HepG2 (cell line): ENCODE data around the gene HELZ2. TPM values are rescaled to one million over a fixed set of nuclear protein-coding genes. Genes with fewer than 3 reads are reported as not detected.
A peak's percentile ranks its signal among the peaks of the same experiment; 100 is the strongest.

Source experiments
- ATAC-seq: fragments of 200-7000 bp; cut with Tn5 transposase; 3 replicates; pipeline ENCODE4 v1.9.1; 2020; ENCODE audit warnings: mild to moderate bottlenecking, moderate library complexity
- BruUV-seq: library from RNA; stranded (reverse); fragments of 400-500 nt; replicated peaks from 2 replicates; lab custom pipeline; 2021; lab: Mats Ljungman, UMichigan
- CTCF ChIA-PET: fragments of 300-600 bp; formaldehyde crosslinking; extraction: SDS; loops from one replicate; lab custom pipeline; 2021; ENCODE audit warnings: low total read pairs, inconsistent platforms, low intra/inter-chr PET ratio; lab: Yijun Ruan, JAX
- POLR2A ChIA-PET: fragments of 350-600 bp; sonication (Branson Sonifier 250); formaldehyde crosslinking; loops from one replicate; lab custom pipeline; 2020; ENCODE audit warnings: antibody characterized with exemption, inconsistent platforms; lab: Yijun Ruan, JAX
- DNase-seq: peaks from one replicate; pipeline ENCODE4 v3.0.0-alpha.2; 2015; ENCODE audit warnings: low spot score
- FAIRE-seq: peaks from 3 replicates; lab custom pipeline; 2011; peaks lifted over from hg19 to GRCh38; lab: Jason Lieb, UNC
- H2AFZ ChIP-seq: one replicate; pipeline ENCODE4 v1.6.1; 2011; ENCODE audit warnings: low read length, inconsistent platforms
- H3K27ac ChIP-seq: fragments of 300-600 bp; 3 replicates; pipeline ENCODE4 v1.8.0; 2011; ENCODE audit warnings: mixed run types, mild to moderate bottlenecking, mixed read lengths, low read length, inconsistent platforms; ENCODE audit not compliant: insufficient read depth; ENCODE audit errors: extremely low read length
- H3K27me3 ChIP-seq, 2 experiments: fragments of 200-600 bp in 1 of 2; 2 replicates in 1 of 2; 3 replicates in 1 of 2; pipeline versions ENCODE4 v1.6.0 to v1.8.0; 2011; ENCODE audit warnings: low read length in 2 of 2, mild to moderate bottlenecking in 2 of 2, moderate library complexity in 2 of 2, inconsistent platforms in 1 of 2; ENCODE audit not compliant: insufficient read depth in 2 of 2, control insufficient read depth in 1 of 2
- H3K36me3 ChIP-seq, 2 experiments: fragments of 200-600 bp in 1 of 2; replicated peaks in 1 of 2; 2 replicates in 1 of 2; 3 replicates in 1 of 2; pipeline versions ENCODE4 v1.5.1 to v1.8.0; 2011; ENCODE audit warnings: low read length in 2 of 2, inconsistent platforms in 1 of 2; ENCODE audit not compliant: insufficient read depth in 2 of 2, control insufficient read depth in 1 of 2
- H3K4me1 ChIP-seq: 2 replicates; pipeline ENCODE4 v1.5.1; 2012; ENCODE audit warnings: low read length, inconsistent platforms; ENCODE audit not compliant: insufficient read depth
- H3K4me2 ChIP-seq: 2 replicates; pipeline ENCODE4 v1.6.0; 2011; ENCODE audit warnings: low read depth, low read length, inconsistent platforms
- H3K4me3 ChIP-seq, 3 experiments: fragments of 200-600 bp in 1 of 3; sonication (generic), shearing (Covaris generic) in 1 of 3; replicated peaks in 1 of 3; 2 replicates each; pipeline ENCODE4 v1.5.1; 2011 to 2016; ENCODE audit warnings: low read length in 3 of 3, inconsistent platforms in 2 of 3, low read depth in 2 of 3, mild to moderate bottlenecking in 2 of 3, control low read depth in 1 of 3, mixed read lengths in 1 of 3; ENCODE audit not compliant: insufficient read depth in 1 of 3
- H3K79me2 ChIP-seq: one replicate; pipeline ENCODE4 v1.6.1; 2011; ENCODE audit warnings: low read length, inconsistent platforms; ENCODE audit not compliant: insufficient read depth
- H3K9ac ChIP-seq: 2 replicates; pipeline ENCODE4 v1.6.0; 2011; ENCODE audit warnings: mild to moderate bottlenecking, low read depth, low read length, inconsistent platforms; ENCODE audit not compliant: insufficient read depth
- H3K9me3 ChIP-seq: 2 replicates; pipeline ENCODE4 v1.5.1; 2012; ENCODE audit warnings: mild to moderate bottlenecking, low read length
- H4K20me1 ChIP-seq: 2 replicates; pipeline ENCODE4 v1.6.0; 2011; ENCODE audit warnings: inconsistent platforms, mild to moderate bottlenecking, low read length, moderate library complexity; ENCODE audit not compliant: insufficient read depth
- GABPA ChIP-seq, 2 experiments: IDR thresholded peaks; 2 replicates each; pipeline ENCODE4 v1.6.1; 2011 to 2016; ENCODE audit warnings: low read depth in 2 of 2, low read length in 1 of 2, missing biosample characterization in 1 of 2, missing genetic modification characterization in 1 of 2
- GPBP1L1 ChIP-seq: sonication (generic); formaldehyde crosslinking; IDR thresholded peaks from 2 replicates; pipeline ENCODE4 v1.5.0; 2020; ENCODE audit warnings: mild to moderate bottlenecking, missing genetic modification reagents
- HNF4A ChIP-seq: sonication (generic); formaldehyde crosslinking; IDR thresholded peaks from 2 replicates; pipeline ENCODE4 v1.4.0; 2020; ENCODE audit warnings: missing genetic modification reagents
- KDM3A ChIP-seq: IDR thresholded peaks from 2 replicates; pipeline ENCODE4 v1.6.1; 2018; ENCODE audit warnings: low read depth, missing compliant biosample characterization
- NFRKB ChIP-seq: fragments of 450-650 bp; IDR thresholded peaks from 2 replicates; pipeline ENCODE4 v1.6.1; 2017
- SALL1 ChIP-seq: sonication (generic); formaldehyde crosslinking; IDR thresholded peaks from 2 replicates; pipeline ENCODE4 v1.8.0; 2022; ENCODE audit warnings: mild to moderate bottlenecking, missing genetic modification reagents
- SIN3B ChIP-seq: fragments of 150-350 bp; IDR thresholded peaks from 2 replicates; pipeline ENCODE4 v1.6.1; 2014; ENCODE audit warnings: low read length
- SPEN ChIP-seq: sonication (generic); formaldehyde crosslinking; IDR thresholded peaks from 2 replicates; pipeline ENCODE4 v1.5.1; 2020; ENCODE audit warnings: low read depth, mild to moderate bottlenecking, missing genetic modification reagents
- USF2 ChIP-seq, 2 experiments: sonication (generic) in 1 of 2; formaldehyde crosslinking in 1 of 2; IDR thresholded peaks; 2 replicates each; pipeline versions ENCODE4 v1.5.1 to v1.6.1; 2011 to 2020; ENCODE audit warnings: borderline replicate concordance in 1 of 2, low read depth in 1 of 2, low read length in 1 of 2, mild to moderate bottlenecking in 1 of 2, missing genetic modification reagents in 1 of 2, moderate library complexity in 1 of 2
- XRCC5 ChIP-seq: fragments of 200-400 bp; formaldehyde crosslinking; optimal IDR thresholded peaks from 2 replicates; pipeline ENCODE3; 2017; ENCODE audit warnings: mild to moderate bottlenecking, low read length
- ZBTB38 ChIP-seq: sonication (generic); formaldehyde crosslinking; IDR thresholded peaks from 2 replicates; pipeline ENCODE4 v1.5.1; 2020; ENCODE audit warnings: mild to moderate bottlenecking, missing genetic modification reagents
- ZNF230 ChIP-seq: sonication (generic); formaldehyde crosslinking; IDR thresholded peaks from 2 replicates; pipeline ENCODE4 v1.4.0; 2020; ENCODE audit warnings: mild to moderate bottlenecking, missing genetic modification reagents
- ZNF552 ChIP-seq: sonication (generic); formaldehyde crosslinking; IDR thresholded peaks from 2 replicates; pipeline ENCODE4 v1.9.0; 2022; ENCODE audit warnings: missing genetic modification reagents, mild to moderate bottlenecking, borderline replicate concordance
- ZNF780A ChIP-seq: sonication (generic); formaldehyde crosslinking; IDR thresholded peaks from 2 replicates; pipeline ENCODE4 v1.8.0; 2022; ENCODE audit warnings: mild to moderate bottlenecking, missing genetic modification reagents, moderate library complexity
- ZNF782 ChIP-seq: sonication (generic); formaldehyde crosslinking; IDR thresholded peaks from 2 replicates; pipeline ENCODE4 v1.4.0; 2020; ENCODE audit warnings: missing genetic modification reagents, mild to moderate bottlenecking, borderline replicate concordance
- WGBS: methylation state at CpG from one replicate; pipeline ENCODE4 v1.1.6; 2017; ENCODE audit warnings: low lambda C conversion rate; 5-methylcytosine and 5-hydroxymethylcytosine counted together
- in situ Hi-C: cut with HindIII; loops from 2 replicates; pipeline ENCODE4 v1.10.0; 2017; ENCODE audit warnings: low pct_unique_long_range_greater_than_20kb; ENCODE audit not compliant: extremely low pct_ligation_motif_present
- intact Hi-C: fragments of 100-400 bp; cut with micrococcal nuclease; formaldehyde crosslinking; loops from one replicate; pipeline ENCODE4 v1.10.0; 2022; ENCODE audit not compliant: unreplicated experiment
- polyA plus RNA-seq, 8 experiments: library from polyadenylated mRNA; depleted of rRNA in 3 of 8; stranded (reverse) in 7 of 8; unstranded in 1 of 8; fragments of >200 nt; fragmentation: Illumina TruSeq in 4 of 8; extraction: Trizol in 4 of 8; gene quantifications; 2 replicates each; pipeline versions ENCODE4 v1.2.1 to v1.2.3, GENCODE V29; 2011 to 2016; ENCODE audit warnings: low read depth in 4 of 8, missing spikeins in 1 of 8, mixed read lengths in 1 of 8; ENCODE audit not compliant: insufficient read depth in 1 of 8
- total RNA-seq, 5 experiments: library from RNA; depleted of rRNA; stranded (reverse); fragments of >200 nt; fragmentation: Illumina TruSeq; extraction: Trizol; gene quantifications; 2 replicates each; pipeline ENCODE4 v1.2.3, GENCODE V29; 2016; ENCODE audit warnings: low read depth in 1 of 5
- TF ChIP-seq, protein P1 (sequence below): sonication (generic); formaldehyde crosslinking; IDR thresholded peaks from 2 replicates; pipeline ENCODE4 v1.5.1; 2020; ENCODE audit warnings: mild to moderate bottlenecking, missing genetic modification reagents, moderate library complexity
- TF ChIP-seq, protein P2 (sequence below): sonication (generic); formaldehyde crosslinking; conservative IDR thresholded peaks from 2 replicates; pipeline ENCODE4 v1.5.0; 2020; ENCODE audit warnings: missing genetic modification reagents

HELZ2 gene
- total and polyA plus RNA-seq, 2 of the 13 experiments (the other 11 are each of a cell fraction or from before 2014, with no cell fraction given), result 9.6 to 10.1 TPM

DNA sequence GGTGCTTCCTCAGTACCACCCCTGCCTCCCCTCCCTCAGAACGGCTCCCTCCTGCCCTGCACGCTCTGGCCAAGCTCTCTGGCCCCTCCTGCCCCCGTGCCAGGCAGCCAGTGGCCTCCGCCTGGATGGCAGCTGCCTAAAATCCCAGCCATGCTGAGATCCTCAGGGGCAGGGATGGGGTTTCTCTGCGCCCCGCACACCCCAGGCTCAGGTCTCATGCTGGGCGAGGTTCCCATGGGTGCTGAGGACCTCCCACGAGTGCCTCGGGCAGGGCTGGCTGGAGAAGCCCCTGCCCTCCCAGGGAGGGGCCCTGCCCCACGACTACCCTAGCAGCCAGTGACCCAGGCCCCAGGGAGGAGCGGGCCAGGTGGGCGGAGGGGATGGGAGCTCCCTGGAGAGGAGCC lies 39.6 kb downstream of the HELZ2 start (continued):
- TF ChIP-seq KDM3A (CRISPR knock-in tag) (no peak), NFRKB (no peak), ZNF552 (CRISPR knock-in tag) (no peak)

GRCh38 chr20:63533871-63534393 lies 40.1 kb downstream of the HELZ2 start:
- Histone ChIP-seq H2AFZ (no peak overlapping the region), H3K4me1 (peaks cover 42% of the 10 kb centered on the region), H3K79me2 (no peaks in the 10 kb centered on the region), H4K20me1 (peaks cover 4% of the 10 kb centered on the region; the same call in 1 of the 2 replicates), H3K4me2 (peak overlapping the region; percentile 10; the same call in 1 of the 2 replicates), H3K4me3 (peak overlapping the region in 1 of 3 experiments; percentile 14; a peak in 1 of 6 replicates), H3K36me3 (no peaks in the 10 kb centered on the region), H3K27ac (no peak overlapping the region), H3K27me3 (peaks cover 38 to 62% of the 10 kb centered on the region in 2 experiments), H3K9ac (no peak overlapping the region), H3K9me3 (no peaks in the 10 kb centered on the region)
- no peak for FAIRE-seq
- DNase-seq, result no peak
- no TSS peak for BruUV-seq
- ChIA-PET POLR2A (interaction anchor here (1.5 to 2.7 kb wide), 3 partner anchors 11 to 92 kb away, joined by 3 to 9 read pairs (median 5); partner anchors contain the start of gene PPDPF), CTCF (no interaction called here)
- intact Hi-C loops (loop anchor here (10.0 kb wide), 1 partner anchor 121 kb away; the partner anchor contains the start of genes RTEL1 and STMN3), in situ Hi-C loops (no loop called here)
- WGBS, result 38% methylated on average over 27 of the region's 28 CpGs
- no peak for ATAC-seq
- no peak for TF ChIP-seq GABPA (IDR thresholded peaks at IDR 0.05; ENCODE audit: low read depth, low read length)
- TF ChIP-seq GABPA (CRISPR knock-in tag; IDR thresholded peaks at IDR 0.05; ENCODE audit: low read depth), result no peak
- peak; percentile 59 for TF ChIP-seq ZBTB38
- TF ChIP-seq SALL1 (CRISPR knock-in tag), result peak; percentile 5; the same call in 1 of the 2 replicates
- TF ChIP-seq XRCC5, result no peak
- TF ChIP-seq ZNF780A (CRISPR knock-in tag), result no peak
- TF ChIP-seq, protein P1, sequence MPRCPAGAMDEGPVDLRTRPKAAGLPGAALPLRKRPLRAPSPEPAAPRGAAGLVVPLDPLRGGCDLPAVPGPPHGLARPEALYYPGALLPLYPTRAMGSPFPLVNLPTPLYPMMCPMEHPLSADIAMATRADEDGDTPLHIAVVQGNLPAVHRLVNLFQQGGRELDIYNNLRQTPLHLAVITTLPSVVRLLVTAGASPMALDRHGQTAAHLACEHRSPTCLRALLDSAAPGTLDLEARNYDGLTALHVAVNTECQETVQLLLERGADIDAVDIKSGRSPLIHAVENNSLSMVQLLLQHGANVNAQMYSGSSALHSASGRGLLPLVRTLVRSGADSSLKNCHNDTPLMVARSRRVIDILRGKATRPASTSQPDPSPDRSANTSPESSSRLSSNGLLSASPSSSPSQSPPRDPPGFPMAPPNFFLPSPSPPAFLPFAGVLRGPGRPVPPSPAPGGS (CRISPR knock-in tag), result no peak
- TF ChIP-seq HNF4A (CRISPR knock-in tag), result no peak
- TF ChIP-seq GPBP1L1 (CRISPR knock-in tag), result no peak
- peak; percentile 23; the same call in 1 of the 2 replicates for TF ChIP-seq SPEN (CRISPR knock-in tag)
- TF ChIP-seq SIN3B, result no peak
- TF ChIP-seq ZNF230 (CRISPR knock-in tag), result no peak
- TF ChIP-seq USF2 (IDR thresholded peaks at IDR 0.05; ENCODE audit: low read depth, low read length), result no peak
- no peak for TF ChIP-seq USF2 (CRISPR knock-in tag; IDR thresholded peaks at IDR 0.05; ENCODE audit: borderline replicate concordance)
- no peak for TF ChIP-seq ZNF782 (CRISPR knock-in tag)
- TF ChIP-seq, protein P2, sequence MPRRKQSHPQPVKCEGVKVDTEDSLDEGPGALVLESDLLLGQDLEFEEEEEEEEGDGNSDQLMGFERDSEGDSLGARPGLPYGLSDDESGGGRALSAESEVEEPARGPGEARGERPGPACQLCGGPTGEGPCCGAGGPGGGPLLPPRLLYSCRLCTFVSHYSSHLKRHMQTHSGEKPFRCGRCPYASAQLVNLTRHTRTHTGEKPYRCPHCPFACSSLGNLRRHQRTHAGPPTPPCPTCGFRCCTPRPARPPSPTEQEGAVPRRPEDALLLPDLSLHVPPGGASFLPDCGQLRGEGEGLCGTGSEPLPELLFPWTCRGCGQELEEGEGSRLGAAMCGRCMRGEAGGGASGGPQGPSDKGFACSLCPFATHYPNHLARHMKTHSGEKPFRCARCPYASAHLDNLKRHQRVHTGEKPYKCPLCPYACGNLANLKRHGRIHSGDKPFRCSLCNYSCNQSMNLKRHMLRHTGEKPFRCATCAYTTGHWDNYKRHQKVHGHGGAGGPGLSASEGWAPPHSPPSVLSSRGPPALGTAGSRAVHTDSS (CRISPR knock-in tag), result no peak
